ENCODE data around the gene GPSM3. TPM values are rescaled to one million over a fixed set of nuclear protein-coding genes. Genes with fewer than 3 reads are reported as not detected.

Gene GPSM3
- total RNA-seq, 1 experiment from 2014 or later = 2.0 TPM

DNA sequence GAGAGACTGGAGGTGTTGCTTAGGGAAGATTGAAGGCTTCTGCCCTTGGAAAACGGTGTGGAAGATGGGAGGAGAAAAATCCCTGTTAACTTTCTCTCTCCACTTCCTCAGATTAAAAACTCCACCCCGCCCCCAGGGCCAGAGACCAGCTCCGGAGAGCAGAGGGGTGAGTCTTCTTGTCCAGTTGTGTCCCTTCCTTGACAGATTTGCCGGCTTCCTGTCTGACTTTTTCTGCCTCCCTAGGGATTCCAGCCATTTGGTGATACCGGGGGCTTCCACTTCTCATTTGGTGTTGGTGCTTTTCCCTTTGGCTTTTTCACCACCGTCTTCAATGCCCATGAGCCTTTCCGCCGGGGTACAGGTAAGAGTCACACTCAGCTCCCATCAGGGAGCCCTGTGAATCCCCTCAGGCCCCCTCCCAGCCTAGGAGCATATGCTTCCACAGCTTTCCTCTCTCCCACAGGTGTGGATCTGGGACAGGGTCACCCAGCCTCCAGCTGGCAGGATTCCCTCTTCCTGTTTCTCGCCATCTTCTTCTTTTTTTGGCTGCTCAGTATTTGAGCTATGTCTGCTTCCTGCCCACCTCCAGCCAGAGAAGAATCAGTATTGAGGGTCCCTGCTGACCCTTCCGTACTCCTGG is 12.6 kb downstream of the GPSM3 start:
- H3K36me3 ChIP-seq (ENCODE audit: control insufficient read depth, insufficient read depth, low read length) = peaks cover 3% of the 10 kb centered on the region; the same call in 1 of the 2 replicates
- H3K4me1 ChIP-seq (ENCODE audit: control insufficient read depth, insufficient read depth, low read length) = peaks cover 29% of the 10 kb centered on the region
- no peak overlapping the region for H3K27ac ChIP-seq (ENCODE audit: low read length)
- DNase-seq (ENCODE audit: low read depth, low spot score) (no peak), ATAC-seq (no peak)
- TF ChIP-seq TCF7L2 (IDR thresholded peaks at IDR 0.05; ENCODE audit: low read depth, low read length) = no peak
- TF ChIP-seq, protein P1, sequence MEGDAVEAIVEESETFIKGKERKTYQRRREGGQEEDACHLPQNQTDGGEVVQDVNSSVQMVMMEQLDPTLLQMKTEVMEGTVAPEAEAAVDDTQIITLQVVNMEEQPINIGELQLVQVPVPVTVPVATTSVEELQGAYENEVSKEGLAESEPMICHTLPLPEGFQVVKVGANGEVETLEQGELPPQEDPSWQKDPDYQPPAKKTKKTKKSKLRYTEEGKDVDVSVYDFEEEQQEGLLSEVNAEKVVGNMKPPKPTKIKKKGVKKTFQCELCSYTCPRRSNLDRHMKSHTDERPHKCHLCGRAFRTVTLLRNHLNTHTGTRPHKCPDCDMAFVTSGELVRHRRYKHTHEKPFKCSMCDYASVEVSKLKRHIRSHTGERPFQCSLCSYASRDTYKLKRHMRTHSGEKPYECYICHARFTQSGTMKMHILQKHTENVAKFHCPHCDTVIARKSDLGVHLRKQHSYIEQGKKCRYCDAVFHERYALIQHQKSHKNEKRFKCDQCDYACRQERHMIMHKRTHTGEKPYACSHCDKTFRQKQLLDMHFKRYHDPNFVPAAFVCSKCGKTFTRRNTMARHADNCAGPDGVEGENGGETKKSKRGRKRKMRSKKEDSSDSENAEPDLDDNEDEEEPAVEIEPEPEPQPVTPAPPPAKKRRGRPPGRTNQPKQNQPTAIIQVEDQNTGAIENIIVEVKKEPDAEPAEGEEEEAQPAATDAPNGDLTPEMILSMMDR (IDR thresholded peaks at IDR 0.05) = no peak
- TF ChIP-seq, protein P2, sequence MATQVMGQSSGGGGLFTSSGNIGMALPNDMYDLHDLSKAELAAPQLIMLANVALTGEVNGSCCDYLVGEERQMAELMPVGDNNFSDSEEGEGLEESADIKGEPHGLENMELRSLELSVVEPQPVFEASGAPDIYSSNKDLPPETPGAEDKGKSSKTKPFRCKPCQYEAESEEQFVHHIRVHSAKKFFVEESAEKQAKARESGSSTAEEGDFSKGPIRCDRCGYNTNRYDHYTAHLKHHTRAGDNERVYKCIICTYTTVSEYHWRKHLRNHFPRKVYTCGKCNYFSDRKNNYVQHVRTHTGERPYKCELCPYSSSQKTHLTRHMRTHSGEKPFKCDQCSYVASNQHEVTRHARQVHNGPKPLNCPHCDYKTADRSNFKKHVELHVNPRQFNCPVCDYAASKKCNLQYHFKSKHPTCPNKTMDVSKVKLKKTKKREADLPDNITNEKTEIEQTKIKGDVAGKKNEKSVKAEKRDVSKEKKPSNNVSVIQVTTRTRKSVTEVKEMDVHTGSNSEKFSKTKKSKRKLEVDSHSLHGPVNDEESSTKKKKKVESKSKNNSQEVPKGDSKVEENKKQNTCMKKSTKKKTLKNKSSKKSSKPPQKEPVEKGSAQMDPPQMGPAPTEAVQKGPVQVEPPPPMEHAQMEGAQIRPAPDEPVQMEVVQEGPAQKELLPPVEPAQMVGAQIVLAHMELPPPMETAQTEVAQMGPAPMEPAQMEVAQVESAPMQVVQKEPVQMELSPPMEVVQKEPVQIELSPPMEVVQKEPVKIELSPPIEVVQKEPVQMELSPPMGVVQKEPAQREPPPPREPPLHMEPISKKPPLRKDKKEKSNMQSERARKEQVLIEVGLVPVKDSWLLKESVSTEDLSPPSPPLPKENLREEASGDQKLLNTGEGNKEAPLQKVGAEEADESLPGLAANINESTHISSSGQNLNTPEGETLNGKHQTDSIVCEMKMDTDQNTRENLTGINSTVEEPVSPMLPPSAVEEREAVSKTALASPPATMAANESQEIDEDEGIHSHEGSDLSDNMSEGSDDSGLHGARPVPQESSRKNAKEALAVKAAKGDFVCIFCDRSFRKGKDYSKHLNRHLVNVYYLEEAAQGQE (IDR thresholded peaks at IDR 0.05; ENCODE audit: insufficient read depth in 1 of 2, low read depth in 2 of 2, low read length in 1 of 2) = no peak
- TF ChIP-seq SIN3A (IDR thresholded peaks at IDR 0.05; ENCODE audit: borderline replicate concordance, insufficient read depth, low read depth, low read length) = no peak
- TF ChIP-seq POLR2AphosphoS5 (IDR thresholded peaks at IDR 0.05; ENCODE audit: low read depth, low read length) = no peak
- no peaks in the 10 kb centered on the region for H3K27me3 ChIP-seq (ENCODE audit: control insufficient read depth, insufficient read depth, low read length)
- no peaks in the 10 kb centered on the region for H3K9me3 ChIP-seq (ENCODE audit: control insufficient read depth, insufficient read depth, low read depth, low read length)
- POLR2A ChIA-PET = no interaction called here
- in situ Hi-C loops (cut with HindIII; ENCODE audit: low pct_unique_long_range_greater_than_20kb, low sequenced_read_pairs) = no loop called here
- H3K4me3 ChIP-seq (ENCODE audit: low read depth in 2 of 2, low read length in 2 of 2) = peak overlapping the region in 1 of 2 experiments; percentile 61; a peak in 2 of 4 replicates
- CTCF ChIA-PET = no interaction called here
- no TSS peak for BruUV-seq (replicated peaks)
- intact Hi-C loops (cut with micrococcal nuclease; ENCODE audit: unreplicated experiment) = no loop called here

DNA sequence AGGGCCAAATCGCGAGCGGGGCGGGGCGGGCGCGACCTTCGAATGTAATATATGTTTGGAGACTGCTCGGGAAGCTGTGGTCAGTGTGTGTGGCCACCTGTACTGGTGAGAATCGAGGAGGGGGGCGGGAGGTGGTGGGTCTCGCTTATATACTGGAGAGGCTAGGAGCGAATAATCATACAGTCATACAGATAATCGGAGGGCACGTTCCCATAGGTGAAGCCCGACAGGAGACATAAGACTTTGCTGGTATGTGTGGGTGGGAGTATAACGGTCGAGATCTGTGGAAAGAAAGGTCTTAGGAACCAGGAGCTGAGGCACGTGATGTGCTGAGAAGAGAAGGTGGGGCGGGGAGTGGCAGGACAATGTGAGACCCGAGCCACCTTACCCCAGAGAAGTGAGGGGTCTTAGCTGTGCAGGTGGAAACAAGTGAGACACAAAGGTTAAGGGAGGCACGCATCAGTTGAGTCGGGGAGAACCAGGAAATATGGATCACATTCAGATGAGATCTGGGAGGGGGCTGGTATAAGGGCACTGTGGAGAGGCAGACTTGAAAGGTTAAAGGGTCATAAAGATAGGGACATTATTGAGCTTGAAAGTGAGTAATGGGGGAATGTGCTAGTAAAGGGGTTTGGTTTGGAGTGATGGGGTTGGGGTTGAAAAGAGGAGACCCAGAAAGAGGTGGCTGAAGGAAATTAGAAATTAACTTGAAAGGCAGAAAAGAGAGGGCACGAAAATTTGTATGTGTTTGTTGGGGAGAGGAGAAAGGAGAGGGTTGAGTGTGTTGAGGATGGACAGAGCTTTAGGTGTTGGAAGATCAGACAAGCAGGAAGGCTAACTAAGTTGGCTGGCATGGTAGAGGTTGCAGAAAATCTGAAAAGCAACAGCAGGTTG is 13.6 kb downstream of the GPSM3 start:
- Histone ChIP-seq H3K27me3 (ENCODE audit: control insufficient read depth, insufficient read depth, low read length) (no peaks in the 10 kb centered on the region), H3K27ac (ENCODE audit: low read length) (peak overlapping the region; percentile 98), H3K9me3 (ENCODE audit: control insufficient read depth, insufficient read depth, low read depth, low read length) (no peaks in the 10 kb centered on the region), H3K36me3 (ENCODE audit: control insufficient read depth, insufficient read depth, low read length) (0 out of 2 replicates have a peak, but pooled peaks cover 3% of the 10 kb centered on the region), H3K4me3 (ENCODE audit: low read depth in 2 of 2, low read length in 2 of 2) (peak overlapping the region; percentile 61 to 64), H3K4me1 (ENCODE audit: control insufficient read depth, insufficient read depth, low read length) (peaks cover 30% of the 10 kb centered on the region)
- ChIA-PET CTCF (no interaction called here), POLR2A (interaction anchor here (0.7 kb wide), 1 partner anchor 11 kb away, joined by 10 read pairs; the partner anchor contains the start of gene PBX2)
- DNase-seq (ENCODE audit: low read depth, low spot score) (no peak), ATAC-seq (no peak)
- in situ Hi-C loops (cut with HindIII; ENCODE audit: low pct_unique_long_range_greater_than_20kb, low sequenced_read_pairs) = no loop called here
- intact Hi-C loops (cut with micrococcal nuclease; ENCODE audit: unreplicated experiment) = no loop called here
- TF ChIP-seq SIN3A (IDR thresholded peaks at IDR 0.05; ENCODE audit: borderline replicate concordance, insufficient read depth, low read depth, low read length) (0 out of 2 replicates have a peak, but pooled peaks have one; percentile 12), TCF7L2 (IDR thresholded peaks at IDR 0.05; ENCODE audit: low read depth, low read length) (no peak), POLR2AphosphoS5 (IDR thresholded peaks at IDR 0.05; ENCODE audit: low read depth, low read length) (no peak)
- TF ChIP-seq, protein P1 (IDR thresholded peaks at IDR 0.05) = no peak
- TF ChIP-seq, protein P2 (IDR thresholded peaks at IDR 0.05; ENCODE audit: insufficient read depth in 1 of 2, low read depth in 2 of 2, low read length in 1 of 2) = no peak
- BruUV-seq (replicated peaks) = TSS peak; percentile 90

Measured in Panc1 (cell line).